Natural killer cell treated with Interleukin-12 subunit alpha and Interleukin-12 subunit beta and Interleukin-15 and Interleukin-18, amount 100 ng/mL, for 72 hours (primary cell): ENCODE results near the gene AKR1C8. TPM values are rescaled to one million over a fixed set of nuclear protein-coding genes. Genes with fewer than 3 reads are reported as not detected.
"Not testable (repeated sequence)": the region's sequence is repeated elsewhere in the genome, so short reads cannot be mapped to it uniquely, and the experiment has no call there.

Source experiments
- ATAC-seq, 2 donors: fragments of 150-1000 bp; cut with Tn5 transposase in 1 of 2; sonication (Bioruptor Pico), chemical (Tn5 transposase) in 1 of 2; 2 replicates each; pipeline ENCODE4 v1.10.0; 2021
- DNase-seq: peaks from one replicate; pipeline ENCODE4 v3.0.0; 2022; ENCODE audit warnings: low spot score
- H3K27ac Mint-ChIP-seq, 2 donors: 1 replicate in 1 of 2; 2 replicates in 1 of 2; pipeline ENCODE4 v1.8.0; 2022; ENCODE audit warnings: mixed read lengths in 2 of 2, mild to moderate bottlenecking in 1 of 2, moderate library complexity in 1 of 2
- H3K27me3 Mint-ChIP-seq, 2 donors: 1 replicate in 1 of 2; 2 replicates in 1 of 2; pipeline ENCODE4 v1.8.0; 2022; ENCODE audit warnings: mixed read lengths in 2 of 2
- H3K36me3 Mint-ChIP-seq: one replicate; pipeline ENCODE4 v1.8.0; 2022; ENCODE audit warnings: mixed read lengths
- H3K4me1 Mint-ChIP-seq, 2 donors: 1 replicate in 1 of 2; 2 replicates in 1 of 2; pipeline ENCODE4 v1.8.0; 2022; ENCODE audit warnings: low read depth in 2 of 2, mixed read lengths in 2 of 2, mild to moderate bottlenecking in 1 of 2
- H3K4me3 Mint-ChIP-seq: one replicate; pipeline ENCODE4 v1.8.0; 2022; ENCODE audit warnings: mixed read lengths
- H3K9me3 Mint-ChIP-seq: 2 replicates; pipeline ENCODE4 v1.8.0; 2022; ENCODE audit warnings: mixed read lengths
- total RNA-seq, 2 donors: library from RNA; stranded (reverse); gene quantifications; one replicate each; pipeline ENCODE4 v1.2.3, GENCODE V29; 2022

Gene AKR1C8
- total RNA-seq, 2 donors from 2014 or later: 0.38 to 1.3 TPM

DNA sequence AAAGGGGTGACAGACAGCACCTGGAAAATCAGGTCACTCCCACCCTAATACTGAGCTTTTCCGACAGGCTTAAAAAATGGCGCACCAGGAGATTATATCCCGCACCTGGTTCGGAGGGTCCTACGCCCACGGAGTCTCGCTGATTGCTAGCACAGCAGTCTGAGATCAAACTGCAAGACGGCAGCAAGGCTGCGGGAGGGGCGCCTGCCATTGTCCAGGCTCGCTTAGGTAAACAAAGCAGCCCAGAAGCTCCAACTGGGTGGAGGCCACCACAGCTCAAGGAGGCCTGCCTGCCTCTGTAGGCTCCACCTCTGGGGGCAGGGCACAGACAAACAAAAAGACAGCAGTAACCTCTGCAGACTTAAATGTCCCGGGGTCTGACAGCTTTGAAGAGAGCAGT, 75.1 kb downstream of the AKR1C8 start:
- not testable (repeated sequence) for H3K4me3 Mint-ChIP-seq, ATAC-seq, H3K27ac Mint-ChIP-seq, H3K9me3 Mint-ChIP-seq, H3K27me3 Mint-ChIP-seq, DNase-seq
- Mint-ChIP-seq H3K36me3 (peaks cover 14% of the 10 kb centered on the region), H3K4me1 (peaks cover 7 to 15% of the 10 kb centered on the region in 2 donors)

DNA sequence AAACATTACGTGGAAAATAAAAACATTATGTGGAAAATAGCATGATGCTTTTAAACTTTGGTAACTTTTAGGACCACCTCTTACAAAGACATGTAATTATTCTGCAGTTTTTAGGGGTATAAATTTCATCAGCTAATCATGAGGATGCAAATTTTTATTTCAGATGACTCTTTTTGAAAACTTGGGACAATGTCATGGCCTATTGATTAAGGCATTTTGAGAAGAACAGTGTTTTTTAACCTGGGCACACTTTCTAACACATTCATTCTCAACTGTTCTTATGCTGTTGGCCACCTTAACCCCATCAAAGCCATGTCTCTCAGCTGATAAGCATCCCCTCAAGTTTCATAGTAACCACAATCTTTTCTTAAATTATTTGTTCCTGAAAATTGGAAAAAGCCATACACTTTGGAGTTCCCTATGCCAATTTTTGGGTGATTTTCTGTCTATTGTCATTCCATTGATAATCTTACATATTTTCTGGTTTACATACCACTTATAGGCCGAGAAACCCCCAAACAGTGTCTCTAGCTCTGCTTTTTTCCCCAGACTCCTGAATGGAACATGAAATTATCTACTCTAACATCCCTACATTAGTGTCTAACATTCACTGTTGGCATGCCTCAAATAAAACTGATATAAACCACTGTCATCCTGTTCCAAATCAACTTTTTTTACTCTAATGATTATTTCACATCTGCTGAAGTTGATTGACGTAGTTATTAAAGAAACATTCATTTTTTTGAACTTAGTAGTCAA, 76.1 kb downstream of the AKR1C8 start:
- DNase-seq (no peak), ATAC-seq (no peak)
- Mint-ChIP-seq H3K36me3 (peaks cover 14% of the 10 kb centered on the region), H3K4me1 (peaks cover 7 to 17% of the 10 kb centered on the region in 2 donors), H3K4me3 (no peak overlapping the region), H3K27ac (no peak overlapping the region), H3K27me3 (no peaks in the 10 kb centered on the region), H3K9me3 (no peaks in the 10 kb centered on the region)

DNA sequence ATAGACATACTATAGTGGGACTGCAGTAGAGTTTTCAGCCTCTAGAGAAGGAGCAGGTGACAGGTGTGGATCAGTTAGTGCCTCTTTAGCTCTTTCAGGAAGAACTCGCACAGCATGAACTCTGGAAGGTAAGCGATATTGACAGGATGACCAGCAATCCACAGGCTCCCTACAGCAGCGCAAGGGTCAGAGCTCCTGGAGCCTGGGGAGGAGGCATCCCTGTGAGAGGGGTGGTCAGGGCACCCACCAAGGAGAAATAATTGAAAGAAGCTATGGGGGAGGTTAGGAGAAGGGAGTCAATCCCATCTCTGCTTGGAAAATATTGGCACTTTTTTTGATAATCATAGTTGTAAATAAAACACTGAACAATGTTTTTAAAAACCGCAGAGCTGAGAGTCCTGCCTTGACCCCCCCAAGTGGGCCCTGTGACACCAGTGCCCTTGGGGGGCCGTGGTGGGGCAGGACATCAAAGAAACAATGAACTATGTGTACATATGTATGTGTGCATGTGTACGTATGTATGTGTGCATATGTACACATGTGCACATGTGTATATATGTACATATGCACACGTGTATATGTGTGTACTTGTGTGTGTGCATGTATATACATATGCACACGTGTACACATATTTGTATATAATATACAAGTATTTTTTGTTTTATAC, 77.0 kb downstream of the AKR1C8 start:
- ATAC-seq: no peak
- H3K4me3 Mint-ChIP-seq: no peak overlapping the region
- DNase-seq: no peak
- no peaks in the 10 kb centered on the region for H3K9me3 Mint-ChIP-seq
- H3K4me1 Mint-ChIP-seq: peaks cover 7 to 22% of the 10 kb centered on the region in 2 donors
- peak overlapping the region in 1 of 2 donors; percentile 0 for H3K27ac Mint-ChIP-seq
- peaks cover 14% of the 10 kb centered on the region for H3K36me3 Mint-ChIP-seq
- H3K27me3 Mint-ChIP-seq: no peaks in the 10 kb centered on the region

GRCh38 chr10:5106553-5106952, 78.4 kb downstream of the AKR1C8 start:
- no peak overlapping the region for H3K4me3 Mint-ChIP-seq
- H3K27ac Mint-ChIP-seq: peak overlapping the region in 1 of 2 donors; percentile 78
- peak in 1 of 2 donors; percentile 61 for ATAC-seq
- peaks cover 7 to 23% of the 10 kb centered on the region in 2 donors for H3K4me1 Mint-ChIP-seq
- H3K9me3 Mint-ChIP-seq: no peaks in the 10 kb centered on the region
- DNase-seq: no peak
- peaks cover 14% of the 10 kb centered on the region for H3K36me3 Mint-ChIP-seq
- no peaks in the 10 kb centered on the region for H3K27me3 Mint-ChIP-seq

GRCh38 chr10:5105626-5106025, 79.3 kb downstream of the AKR1C8 start:
- no peak for ATAC-seq
- Mint-ChIP-seq H3K36me3 (peaks cover 11% of the 10 kb centered on the region), H3K27ac (peak overlapping the region in 1 of 2 donors; percentile 78), H3K4me3 (no peak overlapping the region), H3K4me1 (peaks cover 7 to 23% of the 10 kb centered on the region in 2 donors), H3K27me3 (no peaks in the 10 kb centered on the region), H3K9me3 (no peaks in the 10 kb centered on the region)
- DNase-seq: no peak

Other genes starting within 250 kb of the AKR1C8 start
- 1 to 10 TPM in 1 of 2 donors, under 1 TPM in 1; 0.28 to 1.0 TPM for gene AKR1C1, start 221.7 kb downstream of the AKR1C8 start, total RNA-seq
- not detected for gene AKR1C2, start 181.3 kb downstream of the AKR1C8 start, total RNA-seq
- gene AKR1C3, start 90.7 kb downstream of the AKR1C8 start, total RNA-seq: 10 to 100 TPM in 1 of 2 donors, 1 to 10 TPM in 1; 3.8 to 37.0 TPM
- not detected for gene AKR1C4, start 11.7 kb upstream of the AKR1C8 start, total RNA-seq
- not detected for gene UCN3, start 179.8 kb upstream of the AKR1C8 start, total RNA-seq
- under 1 TPM in 1 of 2 donors, not detected in 1; 0.19 TPM for gene TUBAL3, start 219.7 kb upstream of the AKR1C8 start, total RNA-seq
- 10 to 100 TPM; 20.1 to 36.0 TPM for gene NET1, start 227.4 kb upstream of the AKR1C8 start, total RNA-seq